Body of pancreas (tissue), 4 donors: ENCODE data around the gene ZNF792. TPM values are rescaled to one million over a fixed set of nuclear protein-coding genes. Genes with fewer than 3 reads are reported as not detected.
"Not testable (repeated sequence)": the region's sequence is repeated elsewhere in the genome, so short reads cannot be mapped to it uniquely, and the experiment has no call there.

ENCODE experiments used
- ATAC-seq: fragments of 150-250 bp; one replicate; pipeline ENCODE4 v1.9.1; 2016
- DNase-seq, 4 donors: peaks; one replicate each; pipeline ENCODE4 v3.0.0-alpha.2; 2019
- H3K27ac ChIP-seq, 4 donors: fragments of 200-600 bp; sonication (generic); 1 replicate in 3 of 4; 2 replicates in 1 of 4; pipeline versions ENCODE4 v1.5.1 to v1.6.1; 2016 to 2019; ENCODE audit warnings: mild to moderate bottlenecking in 1 of 4, mixed read lengths in 1 of 4, moderate library complexity in 1 of 4
- H3K27me3 ChIP-seq, 2 donors: fragments of 200-600 bp; sonication (generic); one replicate each; pipeline ENCODE4 v1.6.0; 2016; ENCODE audit warnings: mild to moderate bottlenecking in 1 of 2
- H3K36me3 ChIP-seq, 2 donors: fragments of 200-600 bp; sonication (generic); replicated peaks in 1 of 2; 2 replicates each; pipeline ENCODE4 v1.5.1; 2016; ENCODE audit warnings: low read depth in 2 of 2; ENCODE audit not compliant: insufficient read depth in 1 of 2
- H3K4me1 ChIP-seq: fragments of 200-600 bp; sonication (generic); one replicate; pipeline ENCODE4 v1.6.0; 2016
- H3K4me3 ChIP-seq, 2 donors: fragments of 200-600 bp; sonication (generic); 1 replicate in 1 of 2; 2 replicates in 1 of 2; pipeline ENCODE4 v1.5.1; 2016 to 2019
- H3K9me3 ChIP-seq, 3 donors: fragments of 200-600 bp; sonication (generic); 1 replicate in 2 of 3; 2 replicates in 1 of 3; pipeline ENCODE4 v1.5.1; 2016
- POLR2A ChIP-seq, 3 donors: fragments of 450-650 bp; IDR thresholded peaks; one replicate each; pipeline ENCODE4 v1.6.1; 2016; ENCODE audit warnings: antibody characterized with exemption in 3 of 3, mild to moderate bottlenecking in 2 of 3
- WGBS, 2 donors: methylation state at CpG; one replicate each; pipeline ENCODE4 v1.1.5; 2017; 5-methylcytosine and 5-hydroxymethylcytosine counted together
- intact Hi-C: fragments of 100-400 bp; cut with DNase I; formaldehyde crosslinking; loops from one replicate; pipeline ENCODE4 v1.15.1; 2023
- total RNA-seq, 2 donors: library from RNA; depleted of rRNA; stranded (reverse); fragments of >200 nt; gene quantifications; one replicate each; pipeline ENCODE4 v1.1.0, GENCODE V29; 2016
- TF ChIP-seq, protein P1 (sequence below), 7 experiments: fragments of 450-650 bp in 4 of 7; fragments of 200-600 bp in 3 of 7; sonication (generic) in 3 of 7; IDR thresholded peaks; one replicate each; pipeline ENCODE4 v1.5.1; 2016 to 2019; ENCODE audit warnings: antibody characterized with exemption in 7 of 7

The ZNF792 gene
- total RNA-seq, 2 donors from 2014 or later, result 4.0 to 7.0 TPM

DNA sequence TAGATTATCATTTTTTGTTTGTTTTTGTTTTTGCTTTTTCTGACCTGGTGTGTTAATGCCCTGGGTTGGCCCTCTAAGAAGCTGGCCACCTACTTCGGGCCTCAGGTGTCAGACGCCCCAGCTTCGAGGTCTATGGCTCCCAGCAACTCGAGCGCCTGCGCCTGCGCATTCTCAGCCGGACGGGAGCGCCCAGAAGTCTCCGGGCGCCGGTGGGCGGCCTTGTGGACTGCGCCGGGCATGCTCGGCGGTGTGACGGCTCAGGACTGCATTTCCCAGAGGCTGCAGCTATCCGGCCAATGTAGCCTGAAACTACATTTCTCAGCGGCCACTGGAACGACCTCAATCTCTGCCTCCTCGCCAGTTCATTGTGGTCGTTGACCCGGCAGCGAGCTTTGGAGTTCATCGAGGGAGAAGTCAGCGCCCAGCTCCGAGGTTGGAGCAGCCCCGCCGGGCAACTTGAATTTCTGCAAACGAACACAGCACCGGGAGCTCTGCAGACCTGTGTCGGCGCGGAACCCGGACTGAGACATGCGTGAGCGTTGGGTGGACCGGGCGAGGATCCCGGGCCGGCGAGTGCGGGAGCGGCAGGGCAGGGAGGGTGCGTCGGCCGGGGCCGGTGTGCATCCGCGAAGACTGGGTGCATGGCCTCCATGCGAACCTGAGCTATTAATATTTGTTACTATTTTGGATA lies 37.2 kb downstream of the ZNF792 start, which contains the start of gene ZNF30:
Gene ZNF30, plus strand, starts transcription at position 219 of the 691 bp plus-strand sequence. CDS start 3,045 bp downstream, outside the sequence.
- ATAC-seq, result peak; percentile 99

DNA sequence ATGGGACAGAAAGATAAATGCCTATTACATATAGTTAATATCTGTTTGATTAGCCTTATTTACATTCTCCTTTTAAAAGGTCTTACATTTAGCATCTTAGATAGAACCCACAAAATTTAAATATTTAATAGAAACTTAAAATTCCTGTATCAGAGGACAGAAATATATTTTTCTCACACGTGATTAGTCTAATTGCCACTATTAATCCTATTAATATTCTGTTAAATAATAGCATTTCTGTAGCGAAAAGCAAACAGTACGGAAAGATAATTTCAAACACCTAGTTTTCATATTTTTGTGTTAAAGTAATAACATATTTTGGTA lies 37.7 kb downstream of the ZNF792 start:
- H3K27me3 ChIP-seq, result no peaks in the 10 kb centered on the region
- TF ChIP-seq, protein P1, sequence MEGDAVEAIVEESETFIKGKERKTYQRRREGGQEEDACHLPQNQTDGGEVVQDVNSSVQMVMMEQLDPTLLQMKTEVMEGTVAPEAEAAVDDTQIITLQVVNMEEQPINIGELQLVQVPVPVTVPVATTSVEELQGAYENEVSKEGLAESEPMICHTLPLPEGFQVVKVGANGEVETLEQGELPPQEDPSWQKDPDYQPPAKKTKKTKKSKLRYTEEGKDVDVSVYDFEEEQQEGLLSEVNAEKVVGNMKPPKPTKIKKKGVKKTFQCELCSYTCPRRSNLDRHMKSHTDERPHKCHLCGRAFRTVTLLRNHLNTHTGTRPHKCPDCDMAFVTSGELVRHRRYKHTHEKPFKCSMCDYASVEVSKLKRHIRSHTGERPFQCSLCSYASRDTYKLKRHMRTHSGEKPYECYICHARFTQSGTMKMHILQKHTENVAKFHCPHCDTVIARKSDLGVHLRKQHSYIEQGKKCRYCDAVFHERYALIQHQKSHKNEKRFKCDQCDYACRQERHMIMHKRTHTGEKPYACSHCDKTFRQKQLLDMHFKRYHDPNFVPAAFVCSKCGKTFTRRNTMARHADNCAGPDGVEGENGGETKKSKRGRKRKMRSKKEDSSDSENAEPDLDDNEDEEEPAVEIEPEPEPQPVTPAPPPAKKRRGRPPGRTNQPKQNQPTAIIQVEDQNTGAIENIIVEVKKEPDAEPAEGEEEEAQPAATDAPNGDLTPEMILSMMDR (IDR thresholded peaks at IDR 0.05), result no peak
- no peak for TF ChIP-seq POLR2A (IDR thresholded peaks at IDR 0.05)
- H3K36me3 ChIP-seq, result no peaks in the 10 kb centered on the region
- ATAC-seq (no peak), DNase-seq (no peak)
- H3K4me1 ChIP-seq, result peaks cover 5% of the 10 kb centered on the region
- no peak overlapping the region for H3K4me3 ChIP-seq
- peak overlapping the region in 3 of 4 donors; percentile 61 to 86 (median 80) for H3K27ac ChIP-seq
- WGBS, 2 donors, result 55 to 63% methylated on average over 3 of the region's 3 CpGs
- no peaks in the 10 kb centered on the region for H3K9me3 ChIP-seq
- intact Hi-C loops, result no loop called here

More for the DNA sequence above, 37.2 kb downstream of the ZNF792 start, which contains the start of gene ZNF30:
- intact Hi-C loops, result no loop called here
- no peaks in the 10 kb centered on the region for H3K9me3 ChIP-seq
- WGBS, 2 donors, result 0% methylated on average over 22 to 53 of the region's 53 CpGs
- H3K4me1 ChIP-seq, result peaks cover 5% of the 10 kb centered on the region
- H3K36me3 ChIP-seq, result no peaks in the 10 kb centered on the region
- H3K27ac ChIP-seq, result peak within 1 kb of the TSS; percentile 33 to 86 (median 70)
- no peaks in the 10 kb centered on the region for H3K27me3 ChIP-seq
- H3K4me3 ChIP-seq, result peak within 1 kb of the TSS; percentile 35 to 64
- DNase-seq, result peak; percentile 93 to 96 (median 96)
- peak; percentile 44 to 83 (median 71) for TF ChIP-seq POLR2A (IDR thresholded peaks at IDR 0.05)
- TF ChIP-seq, protein P1 (IDR thresholded peaks at IDR 0.05), result peak in 2 of 7 experiments; percentile 18 to 19

DNA sequence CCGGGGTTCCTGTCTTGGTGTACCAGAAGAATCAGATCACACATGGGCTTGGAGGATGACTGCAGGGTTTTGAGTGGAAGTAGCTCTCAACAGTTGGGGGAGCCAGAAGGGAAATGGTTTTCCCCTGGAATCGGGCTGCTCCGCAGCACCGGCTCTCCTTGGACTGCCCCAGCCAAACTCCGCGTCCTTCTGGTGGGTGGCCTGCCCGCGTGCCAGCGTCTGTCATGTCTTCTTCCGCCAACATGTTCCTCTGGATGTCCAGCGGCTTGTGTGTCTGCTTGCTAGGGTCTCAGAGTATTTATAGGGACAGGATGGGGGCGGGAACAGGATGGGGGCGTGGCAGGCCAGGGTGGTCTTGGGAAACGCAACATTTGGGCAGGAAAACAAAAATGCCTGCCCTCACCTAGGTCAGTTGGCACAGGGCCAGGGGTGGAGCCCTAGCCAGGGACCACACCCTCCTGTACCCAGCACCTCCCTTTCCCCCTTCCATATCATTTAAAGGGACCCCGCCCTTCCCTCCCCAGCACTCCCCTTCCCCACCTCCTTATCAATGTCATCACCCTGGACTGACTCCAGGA lies 38.7 kb downstream of the ZNF792 start:
- H3K27ac ChIP-seq, result no peak overlapping the region
- H3K27me3 ChIP-seq, result no peaks in the 10 kb centered on the region
- no peak overlapping the region for H3K4me3 ChIP-seq
- no peak for ATAC-seq
- no peaks in the 10 kb centered on the region for H3K9me3 ChIP-seq
- TF ChIP-seq POLR2A (IDR thresholded peaks at IDR 0.05), result no peak
- TF ChIP-seq, protein P1 (IDR thresholded peaks at IDR 0.05), result no peak
- H3K36me3 ChIP-seq, result no peaks in the 10 kb centered on the region
- H3K4me1 ChIP-seq, result peaks cover 5% of the 10 kb centered on the region
- DNase-seq, result peak in 3 of 4 donors; percentile 9 to 22 (median 19)
- WGBS, 2 donors, result 94% methylated on average over 14 to 15 of the region's 15 CpGs
- intact Hi-C loops, result no loop called here

DNA sequence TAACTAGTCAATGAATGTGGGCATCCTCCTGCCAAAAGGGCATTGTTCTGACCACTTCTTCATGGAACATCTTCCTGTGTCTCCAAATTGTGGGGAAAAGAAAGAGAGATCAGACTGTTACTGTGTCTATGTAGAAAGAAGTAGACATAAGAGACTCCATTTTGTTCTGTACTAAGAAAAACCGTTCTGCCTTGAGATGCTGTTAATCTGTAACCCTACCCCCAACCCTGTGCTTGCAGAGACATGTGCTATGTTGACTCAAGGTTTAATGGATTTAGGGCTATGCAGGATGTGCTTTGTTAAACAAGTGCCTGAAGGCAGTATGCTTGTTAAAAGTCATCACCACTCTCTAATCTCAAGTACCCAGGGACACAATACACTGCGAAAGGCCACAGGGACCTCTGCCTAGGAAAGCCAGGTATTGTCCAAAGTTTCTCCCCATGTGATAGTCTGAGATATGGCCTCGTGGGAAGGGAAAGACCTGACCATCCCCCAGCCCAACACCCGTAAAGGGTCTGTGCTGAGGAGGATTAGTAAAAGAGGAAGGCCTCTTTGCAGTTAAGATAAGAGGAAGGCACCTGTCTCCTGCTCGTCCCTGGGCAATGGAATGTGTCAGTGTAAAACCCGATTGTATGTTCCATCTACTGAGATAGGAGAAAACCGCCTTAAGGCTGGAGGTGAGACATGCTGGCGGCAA lies 43.8 kb downstream of the ZNF792 start:
- H3K36me3 ChIP-seq, H3K27ac ChIP-seq, H3K4me1 ChIP-seq, DNase-seq, intact Hi-C loops, ATAC-seq, H3K4me3 ChIP-seq, H3K27me3 ChIP-seq: not testable (repeated sequence)
- WGBS, 2 donors, result 64 to 69% methylated on average over 7 to 8 of the region's 8 CpGs
- peaks cover 0 to 16% (median 0%) of the 10 kb centered on the region in 3 donors for H3K9me3 ChIP-seq

DNA sequence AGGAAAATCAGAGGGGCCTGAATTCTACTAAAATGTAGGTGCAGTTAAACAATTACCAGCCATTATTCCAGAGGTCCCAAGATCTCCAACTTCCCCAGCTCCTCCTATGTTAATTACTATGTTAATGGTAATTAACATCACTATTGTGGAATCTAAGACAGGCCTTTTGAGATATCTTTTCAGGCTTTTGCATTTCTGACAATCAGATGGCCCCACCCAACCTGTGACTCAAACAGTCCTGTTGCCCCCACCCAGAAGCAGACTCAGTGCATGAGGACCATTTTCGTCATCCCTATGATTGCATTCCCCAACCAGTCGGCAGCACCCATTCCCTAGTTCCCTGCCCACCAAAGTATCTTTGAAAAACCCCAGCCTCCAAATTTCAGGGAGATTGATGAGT lies 45.8 kb downstream of the ZNF792 start:
- TF ChIP-seq, protein P1 (IDR thresholded peaks at IDR 0.05), result no peak
- no peak for TF ChIP-seq POLR2A (IDR thresholded peaks at IDR 0.05)
- 79 to 91% methylated on average over 2 of the region's 2 CpGs for WGBS, 2 donors
- Histone ChIP-seq H3K27ac (no peak overlapping the region), H3K27me3 (no peaks in the 10 kb centered on the region), H3K4me1 (no peaks in the 10 kb centered on the region), H3K36me3 (no peaks in the 10 kb centered on the region), H3K4me3 (no peak overlapping the region), H3K9me3 (peaks cover 0 to 16% (median 0%) of the 10 kb centered on the region in 3 donors)
- DNase-seq, result no peak
- intact Hi-C loops, result no loop called here
- no peak for ATAC-seq

DNA sequence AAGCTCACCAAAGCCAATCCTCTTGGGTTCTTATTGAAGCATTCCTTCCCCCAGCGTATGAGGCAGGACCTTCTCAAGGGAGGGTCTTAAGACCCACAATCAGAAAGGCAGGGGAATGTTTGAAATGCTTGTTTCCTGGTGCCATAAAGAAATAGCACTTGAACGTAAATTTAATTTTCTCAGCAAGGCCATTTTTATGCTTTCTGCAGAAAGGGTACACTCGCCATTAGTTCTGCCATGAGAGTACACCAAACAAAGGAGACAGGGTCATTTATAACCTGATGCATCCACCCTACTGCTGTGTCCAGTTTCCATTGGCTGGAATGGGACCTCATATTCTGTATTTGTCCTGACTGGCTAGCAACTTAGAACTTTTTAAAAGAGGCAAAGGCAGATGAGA lies 46.9 kb downstream of the ZNF792 start:
- H3K27me3 ChIP-seq, DNase-seq, ATAC-seq, H3K27ac ChIP-seq, H3K4me3 ChIP-seq, H3K4me1 ChIP-seq, H3K36me3 ChIP-seq, intact Hi-C loops: not testable (repeated sequence)
- 80 to 87% methylated on average over 3 of the region's 3 CpGs for WGBS, 2 donors
- peaks cover 0 to 16% (median 0%) of the 10 kb centered on the region in 3 donors for H3K9me3 ChIP-seq
